Astrocyte (in vitro differentiated cells and primary cell): ENCODE measurements around the gene FBXW5. TPM values are rescaled to one million over a fixed set of nuclear protein-coding genes. Genes with fewer than 3 reads are reported as not detected.

ENCODE experiments used
- DNase-seq: peaks from one replicate; pipeline ENCODE4 v3.0.0-alpha.2; 2010; ENCODE audit warnings: low read depth
- FAIRE-seq: peaks from 2 replicates; lab custom pipeline; 2011; peaks lifted over from hg19 to GRCh38; lab: Jason Lieb, UNC
- H2AFZ ChIP-seq: 2 replicates; pipeline ENCODE4 v1.6.0; 2012; ENCODE audit warnings: low read depth, low read length, inconsistent platforms
- H3K27ac ChIP-seq: 2 replicates; pipeline ENCODE4 v1.5.1; 2011; ENCODE audit warnings: low read depth, low read length, inconsistent platforms
- H3K27me3 ChIP-seq: 2 replicates; pipeline ENCODE4 v1.6.0; 2011; ENCODE audit warnings: low read length, inconsistent platforms; ENCODE audit not compliant: insufficient read depth
- H3K36me3 ChIP-seq: 2 replicates; pipeline ENCODE4 v1.5.1; 2011; ENCODE audit warnings: low read length, inconsistent platforms; ENCODE audit not compliant: insufficient read depth
- H3K4me1 ChIP-seq: 2 replicates; pipeline ENCODE4 v1.5.1; 2011; ENCODE audit warnings: low read length, inconsistent platforms; ENCODE audit not compliant: insufficient read depth
- H3K4me2 ChIP-seq: 2 replicates; pipeline ENCODE4 v1.6.0; 2012; ENCODE audit warnings: low read length, inconsistent platforms
- H3K4me3 ChIP-seq: 2 replicates; pipeline ENCODE4 v1.5.1; 2011; ENCODE audit warnings: low read depth, mild to moderate bottlenecking, low read length, inconsistent platforms; ENCODE audit not compliant: insufficient read depth
- H3K79me2 ChIP-seq: 2 replicates; pipeline ENCODE4 v1.6.0; 2012; ENCODE audit warnings: mild to moderate bottlenecking, low read length, inconsistent platforms; ENCODE audit not compliant: insufficient read depth
- H3K9ac ChIP-seq: 2 replicates; pipeline ENCODE4 v1.6.0; 2012; ENCODE audit warnings: mild to moderate bottlenecking, low read length, inconsistent platforms
- H3K9me3 ChIP-seq: 2 replicates; pipeline ENCODE4 v1.5.1; 2012; ENCODE audit warnings: low read depth, mild to moderate bottlenecking, low read length, inconsistent platforms; ENCODE audit not compliant: insufficient read depth
- H4K20me1 ChIP-seq: 2 replicates; pipeline ENCODE4 v1.6.0; 2012; ENCODE audit warnings: low read length, inconsistent platforms; ENCODE audit not compliant: insufficient read depth
- H3K27ac Mint-ChIP-seq: one replicate; pipeline ENCODE4 v1.8.0; 2021; ENCODE audit warnings: mild to moderate bottlenecking, mixed read lengths; ENCODE audit not compliant: unreplicated experiment
- H3K27me3 Mint-ChIP-seq: one replicate; pipeline ENCODE4 v1.8.0; 2021; ENCODE audit warnings: low read depth, mixed read lengths; ENCODE audit not compliant: unreplicated experiment
- H3K36me3 Mint-ChIP-seq: one replicate; pipeline ENCODE4 v1.8.0; 2021; ENCODE audit warnings: low read depth, mixed read lengths; ENCODE audit not compliant: unreplicated experiment
- H3K4me1 Mint-ChIP-seq: one replicate; pipeline ENCODE4 v1.8.0; 2021; ENCODE audit warnings: low read depth, mixed read lengths; ENCODE audit not compliant: unreplicated experiment
- H3K4me3 Mint-ChIP-seq: one replicate; pipeline ENCODE4 v1.8.0; 2021; ENCODE audit warnings: mild to moderate bottlenecking, moderate library complexity, mixed read lengths; ENCODE audit not compliant: unreplicated experiment
- H3K9me3 Mint-ChIP-seq: one replicate; pipeline ENCODE4 v1.8.0; 2021; ENCODE audit warnings: mild to moderate bottlenecking, mixed read lengths; ENCODE audit not compliant: unreplicated experiment
- CTCF ChIP-seq: IDR thresholded peaks from 2 replicates; pipeline ENCODE4 v1.5.1; 2011; ENCODE audit warnings: low read depth, mild to moderate bottlenecking, inconsistent platforms, low read length, moderate library complexity; ENCODE audit not compliant: insufficient read depth
- EZH2 ChIP-seq: IDR thresholded peaks from 2 replicates; pipeline ENCODE4 v1.6.1; 2012; ENCODE audit warnings: mild to moderate bottlenecking, low read length, inconsistent platforms; ENCODE audit not compliant: insufficient read depth
- total RNA-seq: library from RNA; stranded (reverse); gene quantifications from 2 replicates; pipeline ENCODE4 v1.2.1, GENCODE V29; 2021

FBXW5 gene
- total RNA-seq, 1 donor from 2014 or later, result 70.4 TPM

GRCh38 chr9:136928591-136928990, 15.9 kb downstream of the FBXW5 start:
- Histone ChIP-seq H3K4me2 (no peak overlapping the region), H3K27ac (no peak overlapping the region), H3K4me1 (peaks cover 6% of the 10 kb centered on the region), H3K9me3 (no peaks in the 10 kb centered on the region), H3K27me3 (no peaks in the 10 kb centered on the region), H3K36me3 (no peaks in the 10 kb centered on the region), H3K4me3 (no peak overlapping the region), H4K20me1 (no peaks in the 10 kb centered on the region), H3K9ac (no peak overlapping the region), H2AFZ (no peak overlapping the region), H3K79me2 (no peaks in the 10 kb centered on the region)
- DNase-seq, result no peak
- no peak for FAIRE-seq
- Mint-ChIP-seq H3K4me3 (no peak overlapping the region), H3K9me3 (peaks cover 5% of the 10 kb centered on the region), H3K4me1 (no peaks in the 10 kb centered on the region), H3K36me3 (peaks cover 23% of the 10 kb centered on the region), H3K27me3 (no peaks in the 10 kb centered on the region), H3K27ac (no peak overlapping the region)
- TF ChIP-seq EZH2 (no peak), CTCF (no peak)

- H3K9ac ChIP-seq, result no peak overlapping the region
- no peaks in the 10 kb centered on the region for H3K9me3 ChIP-seq
- no peak for FAIRE-seq
- no peaks in the 10 kb centered on the region for H3K4me1 Mint-ChIP-seq
- H3K27ac Mint-ChIP-seq, result no peak overlapping the region
- H3K4me2 ChIP-seq, result no peak overlapping the region
- TF ChIP-seq EZH2 (no peak), CTCF (no peak)
- no peaks in the 10 kb centered on the region for H3K27me3 Mint-ChIP-seq
- no peak overlapping the region for H3K27ac ChIP-seq
- peaks cover 2% of the 10 kb centered on the region for H3K9me3 Mint-ChIP-seq
- H3K4me3 ChIP-seq, result no peak overlapping the region
- H2AFZ ChIP-seq, result no peak overlapping the region
- no peaks in the 10 kb centered on the region for H4K20me1 ChIP-seq
- DNase-seq, result peak; percentile 23
- H3K27me3 ChIP-seq, result no peaks in the 10 kb centered on the region
- H3K36me3 ChIP-seq, result no peaks in the 10 kb centered on the region
- no peaks in the 10 kb centered on the region for H3K79me2 ChIP-seq
- H3K4me3 Mint-ChIP-seq, result no peak overlapping the region
- H3K4me1 ChIP-seq, result peaks cover 6% of the 10 kb centered on the region
- H3K36me3 Mint-ChIP-seq, result peaks cover 17% of the 10 kb centered on the region
Observed at GRCh38 chr9:136927343-136928271, 16.9 kb downstream of the FBXW5 start.

- no peaks in the 10 kb centered on the region for H3K9me3 ChIP-seq
- DNase-seq (no peak), FAIRE-seq (no peak)
- no peak overlapping the region for H3K4me3 Mint-ChIP-seq
- H3K9ac ChIP-seq, result no peak overlapping the region
- H3K79me2 ChIP-seq, result no peaks in the 10 kb centered on the region
- TF ChIP-seq EZH2 (no peak), CTCF (no peak)
- peaks cover 21% of the 10 kb centered on the region for H3K36me3 Mint-ChIP-seq
- peaks cover 6% of the 10 kb centered on the region for H3K4me1 ChIP-seq
- no peak overlapping the region for H3K4me2 ChIP-seq
- H3K4me3 ChIP-seq, result no peak overlapping the region
- no peaks in the 10 kb centered on the region for H3K4me1 Mint-ChIP-seq
- H4K20me1 ChIP-seq, result no peaks in the 10 kb centered on the region
- H3K27me3 Mint-ChIP-seq, result no peaks in the 10 kb centered on the region
- H2AFZ ChIP-seq, result no peak overlapping the region
- H3K27ac Mint-ChIP-seq, result no peak overlapping the region
- no peaks in the 10 kb centered on the region for H3K36me3 ChIP-seq
- no peak overlapping the region for H3K27ac ChIP-seq
- H3K27me3 ChIP-seq, result no peaks in the 10 kb centered on the region
- H3K9me3 Mint-ChIP-seq, result peaks cover under 1% of the 10 kb centered on the region
Observed at GRCh38 chr9:136926749-136927148, 17.8 kb downstream of the FBXW5 start.
